ENCODE data around the gene RPS26. TPM values are rescaled to one million over a fixed set of nuclear protein-coding genes. Genes with fewer than 3 reads are reported as not detected.

RPS26 gene
- polyA plus RNA-seq, 2 of the 4 experiments (the other 2 are of a cell fraction) = 524 to 779 TPM

- TF ChIP-seq GATA3 (IDR thresholded peaks at IDR 0.05; ENCODE audit: borderline replicate concordance) (no peak), MAFK (IDR thresholded peaks at IDR 0.05; ENCODE audit: partially characterized antibody) (no peak), KDM1A (IDR thresholded peaks at IDR 0.05; ENCODE audit: low read depth) (no peak), FOSL2 (IDR thresholded peaks at IDR 0.05) (peak; percentile 57), FOSL2 (CRISPR knock-in tag; IDR thresholded peaks at IDR 0.05) (peak; percentile 97), MAZ (IDR thresholded peaks at IDR 0.05; ENCODE audit: borderline replicate concordance, low read depth, low read length) (0 out of 2 replicates have a peak, but pooled peaks have one; percentile 22), RNF2 (IDR thresholded peaks at IDR 0.05; ENCODE audit: borderline replicate concordance, low read depth) (no peak), HOXB5 (CRISPR knock-in tag; IDR thresholded peaks at IDR 0.05) (0 out of 2 replicates have a peak, but pooled peaks have one; percentile 53), ZFP36 (IDR thresholded peaks at IDR 0.05; ENCODE audit: borderline replicate concordance, partially characterized antibody) (no peak), JUNB (IDR thresholded peaks at IDR 0.05) (no peak), NPAS2 (CRISPR knock-in tag; IDR thresholded peaks at IDR 0.05; ENCODE audit: borderline replicate concordance) (no peak), MAX (IDR thresholded peaks at IDR 0.05) (peak; percentile 87), POLR2A (IDR thresholded peaks at IDR 0.05; ENCODE audit: low read length) (0 out of 2 replicates have a peak, but pooled peaks have one; percentile 12)
- no peaks in the 10 kb centered on the region for H3K9me3 ChIP-seq
- peaks cover 30% of the 10 kb centered on the region for H3K4me1 ChIP-seq
- peak within 1 kb of the TSS; percentile 87 to 96 for H3K27ac ChIP-seq
- DNase-seq (ENCODE audit: low read depth in 1 of 2, low spot score in 1 of 2) (peak; percentile 80 to 86), ATAC-seq (peak; percentile 80 to 81), FAIRE-seq (no peak)
- H3K4me2 ChIP-seq = peak within 1 kb of the TSS; percentile 94
- H3K4me3 ChIP-seq = peak within 1 kb of the TSS; percentile 73
- POLR2A ChIA-PET = interaction anchor here (0.6 to 3.3 kb wide), 6 partner anchors 22 to 38 kb away, joined by 3 to 33 read pairs (median 10); partner anchors contain the start of genes PA2G4, RPL41 and ZC3H10
- WGBS (ENCODE audit: missing lambda C conversion rate) = 4% methylated on average over 24 of the region's 59 CpGs
- CTCF ChIA-PET = interaction anchor here (0.5 to 2.7 kb wide), 30 partner anchors 10 to 342 kb away, joined by 3 to 20 read pairs (median 6); partner anchors contain the start of genes PA2G4 and ZC3H10
Observed at GRCh38 chr12:56079723-56080555, 38.2 kb downstream of the RPS26 start, which contains the start of gene ERBB3. Gene ERBB3 (plus strand): TSS chr12:56080165. CDS start chr12:56080301, 136 bp downstream.

- CTCF ChIA-PET = interaction anchor here (0.7 to 2.7 kb wide), 9 partner anchors 15 to 342 kb away, joined by 3 to 13 read pairs (median 4); partner anchors contain the start of gene ZC3H10
- Histone ChIP-seq H3K4me1 (peaks cover 30% of the 10 kb centered on the region), H3K27ac (peak overlapping the region; percentile 63 to 96; a peak in 4 of 6 replicates), H3K4me2 (peak overlapping the region; percentile 94), H3K4me3 (peak overlapping the region; percentile 73), H3K9me3 (no peaks in the 10 kb centered on the region)
- WGBS (ENCODE audit: missing lambda C conversion rate) = 67% methylated on average over 13 of the region's 20 CpGs
- FAIRE-seq = no peak
- no peak for ATAC-seq
- DNase-seq (ENCODE audit: low read depth in 1 of 2, low spot score in 1 of 2) = peak in 1 of 2 experiments; percentile 50
- TF ChIP-seq BCL3 (IDR thresholded peaks at IDR 0.05) = no peak
- no peak for TF ChIP-seq RNF2 (IDR thresholded peaks at IDR 0.05; ENCODE audit: borderline replicate concordance, low read depth)
- TF ChIP-seq GATA3 (IDR thresholded peaks at IDR 0.05; ENCODE audit: borderline replicate concordance) = no peak
- 0 out of 2 replicates have a peak, but pooled peaks have one; percentile 13 for TF ChIP-seq ESRRA (IDR thresholded peaks at IDR 0.05; ENCODE audit: borderline replicate concordance, low read length)
- POLR2A ChIA-PET = interaction anchor here (2.7 to 3.3 kb wide), 2 partner anchors 23 to 37 kb away, joined by 13 to 19 read pairs; partner anchors contain the start of genes PA2G4, RPL41 and ZC3H10
Observed at GRCh38 chr12:56080556-56081138, 38.9 kb downstream of the RPS26 start.

GRCh38 chr12:56081393-56082347, 40.0 kb downstream of the RPS26 start:
- FAIRE-seq (no peak), ATAC-seq (no peak), DNase-seq (ENCODE audit: low read depth in 1 of 2, low spot score in 1 of 2) (peak in 1 of 2 experiments; percentile 30)
- H3K4me3 ChIP-seq = 0 out of 3 replicates have a peak overlapping the region, but pooled peaks have one; percentile 8
- no peaks in the 10 kb centered on the region for H3K9me3 ChIP-seq
- WGBS (ENCODE audit: missing lambda C conversion rate) = 38% methylated on average over 6 of the region's 6 CpGs
- CTCF ChIA-PET = interaction anchor here (0.5 to 2.7 kb wide), 11 partner anchors 14 to 492 kb away, joined by 3 to 13 read pairs (median 4); partner anchors contain the start of genes PA2G4 and ZC3H10
- no peak for TF ChIP-seq SREBF2 (IDR thresholded peaks at IDR 0.05)
- TF ChIP-seq SMC3 (IDR thresholded peaks at IDR 0.05) = no peak
- no peak for TF ChIP-seq HEYL (CRISPR knock-in tag; IDR thresholded peaks at IDR 0.05)
- no peak for TF ChIP-seq NPAS2 (CRISPR knock-in tag; IDR thresholded peaks at IDR 0.05; ENCODE audit: borderline replicate concordance)
- no peak for TF ChIP-seq FOSB (CRISPR knock-in tag; IDR thresholded peaks at IDR 0.05)
- peak overlapping the region; percentile 94 for H3K4me2 ChIP-seq
- H3K27ac ChIP-seq = peak overlapping the region; percentile 62 to 66
- POLR2A ChIA-PET = interaction anchor here (3.3 kb wide), 1 partner anchor 22 kb away, joined by 13 read pairs; the partner anchor contains the start of gene PA2G4
- H3K4me1 ChIP-seq = peaks cover 30% of the 10 kb centered on the region
